Measurements from ENCODE around the gene DSP.

Gene DSP

GRCh38 chr6:7535498-7535897 lies 6.0 kb upstream of the DSP start:
- DNase-seq = no peak

GRCh38 chr6:7537565-7538174 lies 3.8 kb upstream of the DSP start:
- DNase-seq = no peak

- no peak for DNase-seq
Measured at GRCh38 chr6:7538484-7538883, 3.0 kb upstream of the DSP start.

GRCh38 chr6:7540595-7540994 lies 876 bp upstream of the DSP start:
- DNase-seq = no peak

GRCh38 chr6:7542065-7542873 lies 798 bp downstream of the DSP start:
- no peak for DNase-seq

GRCh38 chr6:7542874-7543624 lies 1.6 kb downstream of the DSP start:
- no peak for DNase-seq

- no peak for DNase-seq
Measured at GRCh38 chr6:7543789-7544424, 2.4 kb downstream of the DSP start.

- DNase-seq = no peak
Measured at GRCh38 chr6:7544597-7544996, 3.1 kb downstream of the DSP start.

- DNase-seq = no peak
Measured at GRCh38 chr6:7545316-7546019, 4.0 kb downstream of the DSP start.

GRCh38 chr6:7546020-7546369 lies 4.5 kb downstream of the DSP start:
- no peak for DNase-seq

- DNase-seq = no peak
Measured at GRCh38 chr6:7546383-7546782, 4.9 kb downstream of the DSP start.

GRCh38 chr6:7546896-7547295 lies 5.4 kb downstream of the DSP start:
- DNase-seq = no peak

GRCh38 chr6:7547315-7547714 lies 5.8 kb downstream of the DSP start:
- DNase-seq = no peak

GRCh38 chr6:7550433-7550801 lies 8.9 kb downstream of the DSP start:
- DNase-seq = no peak

- no peak for DNase-seq
Measured at GRCh38 chr6:7554533-7555275, 13.2 kb downstream of the DSP start.

- DNase-seq = no peak
Measured at GRCh38 chr6:7555671-7556070, 14.2 kb downstream of the DSP start.

- DNase-seq = no peak
Measured at GRCh38 chr6:7556394-7557106, 15.1 kb downstream of the DSP start.

GRCh38 chr6:7557652-7558051 lies 16.2 kb downstream of the DSP start:
- no peak for DNase-seq

- DNase-seq = no peak
Measured at GRCh38 chr6:7558781-7559180, 17.3 kb downstream of the DSP start.

GRCh38 chr6:7559196-7559595 lies 17.7 kb downstream of the DSP start:
- no peak for DNase-seq

GRCh38 chr6:7559651-7560385 lies 18.3 kb downstream of the DSP start:
- no peak for DNase-seq

Data from NCI-H1417 treated with DMSO at 0.1 percent for 48 hours (cell line).